Measurements from ENCODE around the gene MGRN1.
"Not testable (repeated sequence)": the region's sequence is repeated elsewhere in the genome, so short reads cannot be mapped to it uniquely, and the experiment has no call there.

Gene MGRN1

DNA sequence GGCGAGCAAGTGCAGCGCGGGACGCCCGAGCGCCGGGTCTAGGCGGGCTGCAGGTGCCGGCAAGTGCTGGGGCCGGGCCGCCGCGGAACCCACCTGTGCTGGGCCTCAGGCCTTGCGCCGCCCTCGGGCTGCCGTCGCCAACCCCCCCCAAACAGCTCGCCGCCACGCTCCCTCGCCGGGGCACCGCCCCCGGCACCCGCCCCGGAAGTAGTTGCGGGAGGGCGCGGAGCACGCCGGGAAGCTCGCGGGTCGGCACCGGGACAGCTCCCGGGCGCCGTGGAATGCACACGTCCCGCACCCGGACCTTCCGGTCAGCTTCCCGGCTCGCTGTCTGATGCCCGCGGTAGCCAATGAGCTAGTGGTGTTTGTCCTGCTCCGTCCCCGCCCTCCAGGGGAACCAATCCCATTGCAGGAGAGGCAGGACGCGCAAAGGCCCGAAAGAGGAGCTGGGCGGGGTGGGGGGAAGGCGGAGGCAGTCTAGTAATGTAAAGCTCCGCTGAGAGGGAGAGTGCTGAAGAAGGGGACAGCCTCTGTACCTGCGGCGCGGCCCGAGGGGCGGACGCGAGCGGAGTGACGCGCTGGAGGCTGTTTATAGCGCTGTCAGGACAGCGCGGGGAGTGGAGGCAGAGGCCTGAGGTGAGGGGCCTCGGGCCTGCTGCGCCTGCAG, 109.6 kb downstream of the MGRN1 start, which contains the start of the genes ANKS3 and DNAAF8:
ANKS3 (minus strand) TSS at position 209 of the 667 bp plus-strand sequence. CDS start 4,122 bp downstream, outside the sequence.
DNAAF8 (plus strand) TSS at position 475 of the 667 bp plus-strand sequence. CDS start 1,978 bp downstream, outside the sequence.
- Histone ChIP-seq H3K36me3 (ENCODE audit: insufficient read depth, low read length) (peaks cover 17% of the 10 kb centered on the region), H3K4me1 (ENCODE audit: insufficient read depth, low read length) (no peaks in the 10 kb centered on the region; the same call in 1 of the 2 replicates), H3K9ac (ENCODE audit: low read depth, low read length) (peak within 1 kb of the TSS; percentile 83), H3K9me3 (ENCODE audit: insufficient read depth, low read depth, low read length) (no peaks in the 10 kb centered on the region), H3K4me3 (ENCODE audit: low read length) (peak within 1 kb of the TSS; percentile 85), H3K27ac (ENCODE audit: low read depth, low read length) (peak within 1 kb of the TSS; percentile 86), H3K27me3 (ENCODE audit: insufficient read depth, low read length) (no peaks in the 10 kb centered on the region)
- under 1% methylated on average over 70 of the region's 70 CpGs for WGBS

DNA sequence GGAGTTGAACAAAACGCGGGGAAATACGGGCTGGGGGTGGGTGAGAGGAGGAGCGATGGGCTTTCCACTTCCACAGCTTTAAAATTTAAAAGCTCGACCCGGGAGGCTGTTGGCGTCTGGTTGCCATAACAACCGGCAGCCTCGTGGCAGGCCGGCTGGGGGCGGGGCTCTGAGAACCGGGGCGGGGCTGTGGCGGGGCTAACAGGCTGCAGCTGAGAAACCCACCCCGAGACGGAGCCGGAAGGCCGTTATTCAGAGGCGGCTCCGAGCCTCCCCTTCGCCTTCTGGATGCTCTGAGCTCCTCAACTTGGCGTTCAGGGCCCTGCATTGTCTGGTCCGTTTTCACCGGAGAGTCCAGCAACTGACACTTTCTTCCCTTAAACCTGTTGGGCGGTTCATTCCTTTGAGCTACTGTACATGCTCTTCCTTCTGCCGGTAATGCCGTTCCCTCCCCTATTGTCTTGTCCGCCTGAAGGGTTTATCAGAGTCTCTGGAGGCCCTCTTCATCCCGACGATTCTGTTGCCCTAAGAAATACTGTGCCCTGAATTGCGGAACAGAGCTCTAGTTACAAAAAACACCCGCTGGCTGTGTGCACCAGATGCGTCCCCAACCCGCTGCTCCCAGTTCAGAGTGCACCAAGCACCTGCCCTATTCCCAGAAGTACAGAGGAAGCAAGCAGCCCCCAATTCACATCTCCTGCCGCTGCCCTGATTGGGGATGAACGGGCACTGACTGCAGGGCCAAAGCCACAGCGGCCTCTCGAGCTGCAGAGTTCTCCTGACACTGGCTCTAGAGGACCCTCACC, 110.3 kb downstream of the MGRN1 start:
- Histone ChIP-seq H3K36me3 (ENCODE audit: insufficient read depth, low read length) (peaks cover 11% of the 10 kb centered on the region), H3K27me3 (ENCODE audit: insufficient read depth, low read length) (no peaks in the 10 kb centered on the region), H3K4me1 (ENCODE audit: insufficient read depth, low read length) (no peaks in the 10 kb centered on the region; the same call in 1 of the 2 replicates), H3K9me3 (ENCODE audit: insufficient read depth, low read depth, low read length) (no peaks in the 10 kb centered on the region), H3K27ac (ENCODE audit: low read depth, low read length) (peak overlapping the region; percentile 86), H3K9ac (ENCODE audit: low read depth, low read length) (peak overlapping the region; percentile 60), H3K4me3 (ENCODE audit: low read length) (peak overlapping the region; percentile 85)
- 14% methylated on average over 38 of the region's 38 CpGs for WGBS

DNA sequence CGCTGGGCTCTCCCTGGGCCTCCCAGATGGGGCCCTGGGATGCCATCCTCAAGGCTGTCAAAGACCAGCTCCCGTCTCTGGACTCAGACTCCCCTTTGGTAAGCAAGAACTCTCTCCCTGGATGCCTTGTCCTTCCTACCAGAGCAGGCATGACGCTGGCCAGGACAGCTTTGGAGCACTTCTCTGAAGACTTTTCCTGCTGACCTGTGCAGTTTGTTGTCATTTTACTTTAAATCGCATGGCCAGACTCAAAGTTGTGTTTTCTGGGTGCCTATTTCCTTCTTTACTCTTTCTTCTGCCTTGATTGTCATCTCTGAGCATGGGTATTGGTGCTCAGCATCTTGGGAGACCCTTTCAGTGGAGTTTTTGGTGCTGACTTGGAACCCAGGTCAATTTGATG, 111.9 kb downstream of the MGRN1 start:
- no peaks in the 10 kb centered on the region for H3K27me3 ChIP-seq (ENCODE audit: insufficient read depth, low read length)
- H3K4me3 ChIP-seq (ENCODE audit: low read length): no peak overlapping the region
- H3K27ac ChIP-seq (ENCODE audit: low read depth, low read length): no peak overlapping the region
- H3K9me3 ChIP-seq (ENCODE audit: insufficient read depth, low read depth, low read length): no peaks in the 10 kb centered on the region
- no peak overlapping the region for H3K9ac ChIP-seq (ENCODE audit: low read depth, low read length)
- no peaks in the 10 kb centered on the region for H3K36me3 ChIP-seq (ENCODE audit: insufficient read depth, low read length)
- no peaks in the 10 kb centered on the region; the same call in 1 of the 2 replicates for H3K4me1 ChIP-seq (ENCODE audit: insufficient read depth, low read length)
- WGBS: 90% methylated on average over 4 of the region's 4 CpGs

DNA sequence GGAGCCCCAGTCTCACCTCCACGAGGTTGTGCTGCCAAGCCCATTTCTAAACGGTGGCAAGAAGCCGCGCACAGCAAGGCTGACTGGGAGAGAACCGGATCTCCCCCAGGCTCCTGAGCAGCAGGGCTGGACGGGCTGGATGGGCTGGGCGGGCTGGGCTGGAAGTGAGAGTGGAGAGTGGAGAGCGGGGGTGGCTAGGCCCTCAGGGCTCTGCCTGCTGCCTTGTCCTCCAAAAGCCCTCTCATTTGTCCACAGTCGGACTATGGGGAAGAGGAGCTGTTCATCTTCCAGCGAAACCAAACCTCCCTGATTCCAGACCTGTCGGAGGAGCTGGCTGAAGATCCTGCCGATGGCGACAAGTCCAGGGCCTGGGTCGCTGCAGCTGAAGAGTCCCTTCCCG, 112.9 kb downstream of the MGRN1 start:
- no peak overlapping the region for H3K4me3 ChIP-seq (ENCODE audit: low read length)
- no peaks in the 10 kb centered on the region for H3K9me3 ChIP-seq (ENCODE audit: insufficient read depth, low read depth, low read length)
- 86% methylated on average over 15 of the region's 15 CpGs for WGBS
- no peaks in the 10 kb centered on the region; the same call in 1 of the 2 replicates for H3K4me1 ChIP-seq (ENCODE audit: insufficient read depth, low read length)
- no peak overlapping the region for H3K9ac ChIP-seq (ENCODE audit: low read depth, low read length)
- H3K27ac ChIP-seq (ENCODE audit: low read depth, low read length): no peak overlapping the region
- H3K36me3 ChIP-seq (ENCODE audit: insufficient read depth, low read length): no peaks in the 10 kb centered on the region
- no peaks in the 10 kb centered on the region for H3K27me3 ChIP-seq (ENCODE audit: insufficient read depth, low read length)

DNA sequence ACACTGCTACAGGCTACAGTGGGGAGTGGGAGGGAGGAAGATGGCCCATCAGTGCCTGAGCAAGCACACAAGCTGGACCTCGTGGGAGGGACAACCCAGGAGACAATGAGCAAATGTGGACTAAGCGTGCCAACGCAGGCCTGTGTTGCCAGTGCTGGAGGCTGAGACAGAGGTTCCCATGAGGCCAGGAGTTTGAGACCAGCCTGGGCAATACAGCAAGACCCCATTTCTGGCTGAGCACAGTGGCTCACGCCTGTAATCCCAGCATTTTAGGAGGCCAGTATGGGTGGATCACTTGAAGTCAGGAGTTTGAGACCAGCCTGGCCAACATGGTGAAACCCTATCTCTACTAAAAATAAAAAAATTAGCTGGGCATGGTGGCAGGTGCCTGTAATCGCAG, 113.7 kb downstream of the MGRN1 start:
- H3K9me3 ChIP-seq (ENCODE audit: insufficient read depth, low read depth, low read length); H3K9ac ChIP-seq (ENCODE audit: low read depth, low read length); H3K4me3 ChIP-seq (ENCODE audit: low read length); H3K4me1 ChIP-seq (ENCODE audit: insufficient read depth, low read length); H3K27ac ChIP-seq (ENCODE audit: low read depth, low read length); H3K27me3 ChIP-seq (ENCODE audit: insufficient read depth, low read length); H3K36me3 ChIP-seq (ENCODE audit: insufficient read depth, low read length): not testable (repeated sequence)
- 93% methylated on average over 5 of the region's 5 CpGs for WGBS
